ENCODE data around the gene EME1.
"Not testable (repeated sequence)": the region's sequence is repeated elsewhere in the genome, so short reads cannot be mapped to it uniquely, and the experiment has no call there.

Gene EME1

DNA sequence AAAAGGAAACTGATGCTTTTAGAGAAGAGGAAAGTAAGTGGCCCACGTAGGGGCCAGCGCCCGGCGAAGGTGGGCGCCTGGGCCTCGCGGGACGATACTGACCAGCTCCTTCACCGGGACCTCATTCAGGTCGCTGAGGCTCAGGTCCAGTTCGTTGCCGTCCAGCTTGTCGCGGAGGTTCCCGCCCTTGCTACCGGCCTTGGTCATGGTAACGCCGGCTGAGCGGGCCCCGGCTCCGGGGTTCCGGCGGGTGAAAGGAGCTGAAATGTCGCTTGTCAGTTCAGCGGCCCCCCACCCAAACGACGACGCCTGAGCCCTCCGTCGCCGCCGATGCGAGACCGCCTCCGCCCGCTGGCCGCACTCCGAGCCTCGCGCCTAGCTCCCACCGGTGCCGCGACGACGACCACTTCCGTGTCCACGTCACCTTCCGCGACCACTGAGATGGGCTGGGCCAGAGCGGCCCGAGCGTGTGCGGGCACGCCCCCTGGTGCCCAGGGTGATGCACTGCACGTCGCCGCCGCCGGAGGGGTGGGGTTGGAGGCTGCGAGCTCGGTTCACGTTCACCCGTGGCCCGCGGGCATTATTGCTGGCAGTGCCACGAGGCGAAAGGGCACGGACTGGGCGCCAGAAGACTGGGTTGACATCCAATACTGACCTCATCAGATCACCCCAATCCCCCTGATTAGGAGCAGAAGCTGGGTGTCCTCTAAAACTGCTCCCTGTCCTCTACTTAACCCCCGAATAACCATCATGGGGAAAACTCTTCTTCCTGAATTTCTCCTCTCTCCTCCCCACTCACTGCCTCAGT lies 24.3 kb downstream of the EME1 start, which contains the start of gene LRRC59:
TSS of gene LRRC59 (minus strand) at position 413 of the 808 bp plus-strand sequence. CDS start at position 207, 206 bp downstream.
- ATAC-seq (ENCODE audit: insufficient read depth, low read depth) (peak; percentile 95), DNase-seq (peak; percentile 92)
- Histone ChIP-seq H3K27ac (ENCODE audit: low read length) (peak within 1 kb of the TSS; percentile 86), H3K4me3 (ENCODE audit: low read depth in 1 of 2, low read length in 2 of 2) (peak within 1 kb of the TSS; percentile 85 to 96), H3K36me3 (ENCODE audit: insufficient read depth, low read length) (peaks cover 39% of the 10 kb centered on the region), H3K79me2 (ENCODE audit: insufficient read depth, low read length) (peaks cover 49% of the 10 kb centered on the region), H3K9ac (ENCODE audit: low read depth, low read length) (peak within 1 kb of the TSS; percentile 91), H3K9me3 (ENCODE audit: insufficient read depth, low read length, severe bottlenecking) (no peaks in the 10 kb centered on the region), H4K20me1 (ENCODE audit: insufficient read depth, low read length) (peaks cover 33% of the 10 kb centered on the region; the same call in 1 of the 2 replicates), H3K4me2 (ENCODE audit: insufficient read depth, low read length) (peak within 1 kb of the TSS; percentile 87), H3K27me3 (ENCODE audit: insufficient read depth, low read length, poor library complexity) (no peaks in the 10 kb centered on the region), H3K4me1 (ENCODE audit: insufficient read depth, low read length) (peaks cover 32% of the 10 kb centered on the region), H2AFZ (ENCODE audit: low read depth, low read length) (peak within 1 kb of the TSS; percentile 93)
- TF ChIP-seq EZH2 (IDR thresholded peaks at IDR 0.05; ENCODE audit: borderline replicate concordance, low read depth, low read length, severe bottlenecking), result no peak
- TF ChIP-seq, protein P1, sequence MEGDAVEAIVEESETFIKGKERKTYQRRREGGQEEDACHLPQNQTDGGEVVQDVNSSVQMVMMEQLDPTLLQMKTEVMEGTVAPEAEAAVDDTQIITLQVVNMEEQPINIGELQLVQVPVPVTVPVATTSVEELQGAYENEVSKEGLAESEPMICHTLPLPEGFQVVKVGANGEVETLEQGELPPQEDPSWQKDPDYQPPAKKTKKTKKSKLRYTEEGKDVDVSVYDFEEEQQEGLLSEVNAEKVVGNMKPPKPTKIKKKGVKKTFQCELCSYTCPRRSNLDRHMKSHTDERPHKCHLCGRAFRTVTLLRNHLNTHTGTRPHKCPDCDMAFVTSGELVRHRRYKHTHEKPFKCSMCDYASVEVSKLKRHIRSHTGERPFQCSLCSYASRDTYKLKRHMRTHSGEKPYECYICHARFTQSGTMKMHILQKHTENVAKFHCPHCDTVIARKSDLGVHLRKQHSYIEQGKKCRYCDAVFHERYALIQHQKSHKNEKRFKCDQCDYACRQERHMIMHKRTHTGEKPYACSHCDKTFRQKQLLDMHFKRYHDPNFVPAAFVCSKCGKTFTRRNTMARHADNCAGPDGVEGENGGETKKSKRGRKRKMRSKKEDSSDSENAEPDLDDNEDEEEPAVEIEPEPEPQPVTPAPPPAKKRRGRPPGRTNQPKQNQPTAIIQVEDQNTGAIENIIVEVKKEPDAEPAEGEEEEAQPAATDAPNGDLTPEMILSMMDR (IDR thresholded peaks at IDR 0.05; ENCODE audit: borderline replicate concordance, extremely low read depth, low read length, poor library complexity, severe bottlenecking), result peak; percentile 99

DNA sequence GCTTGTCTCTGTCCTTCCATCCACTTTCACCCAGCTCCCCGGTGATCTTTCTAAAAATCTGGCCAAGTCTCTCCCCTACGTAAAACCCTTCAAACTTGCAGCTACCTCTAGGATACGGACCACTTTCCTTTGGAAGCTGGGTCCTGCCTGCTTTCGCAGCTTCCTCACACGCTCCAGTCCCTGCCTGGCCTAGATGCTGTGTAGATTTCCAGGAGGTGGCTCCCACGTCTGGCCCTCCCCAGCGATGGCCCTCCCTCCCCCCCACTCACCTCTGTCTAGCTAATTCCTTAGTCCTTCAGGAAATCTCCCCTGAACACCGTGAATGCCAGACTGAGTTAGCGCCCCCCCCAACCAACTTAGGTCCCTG lies 24.9 kb downstream of the EME1 start:
- no peak for DNase-seq
- H3K27me3 ChIP-seq (ENCODE audit: insufficient read depth, low read length, poor library complexity), result no peaks in the 10 kb centered on the region

DNA sequence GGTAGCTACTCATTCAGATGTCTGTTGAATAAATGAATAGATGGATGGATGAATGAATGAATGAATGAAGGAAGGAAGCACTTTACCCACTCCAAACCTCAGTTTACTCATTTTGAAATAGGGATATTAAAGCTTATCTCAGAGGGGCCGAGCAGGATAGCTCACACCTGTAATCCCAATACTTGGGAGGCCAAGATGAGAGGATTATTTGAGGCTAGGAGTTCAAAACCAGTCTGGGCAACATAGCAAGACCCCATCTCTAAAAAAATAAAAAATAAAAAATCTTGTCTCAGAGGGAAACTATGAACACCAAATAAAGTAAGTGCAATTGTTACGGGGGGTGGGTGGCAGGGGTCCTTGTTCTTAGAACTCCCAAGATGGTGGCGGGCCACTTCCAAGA lies 25.6 kb downstream of the EME1 start:
- Histone ChIP-seq H4K20me1 (ENCODE audit: insufficient read depth, low read length) (peaks cover 28% of the 10 kb centered on the region; the same call in 1 of the 2 replicates), H3K36me3 (ENCODE audit: insufficient read depth, low read length) (peaks cover 26% of the 10 kb centered on the region), H3K4me1 (ENCODE audit: insufficient read depth, low read length) (peaks cover 32% of the 10 kb centered on the region), H3K79me2 (ENCODE audit: insufficient read depth, low read length) (peaks cover 37% of the 10 kb centered on the region)
- not testable (repeated sequence) for H3K27ac ChIP-seq (ENCODE audit: low read length); H3K27me3 ChIP-seq (ENCODE audit: insufficient read depth, low read length, poor library complexity); H3K4me3 ChIP-seq (ENCODE audit: low read depth in 1 of 2, low read length in 2 of 2); H3K4me2 ChIP-seq (ENCODE audit: insufficient read depth, low read length); H2AFZ ChIP-seq (ENCODE audit: low read depth, low read length); DNase-seq; H3K9me3 ChIP-seq (ENCODE audit: insufficient read depth, low read length, severe bottlenecking); ATAC-seq (ENCODE audit: insufficient read depth, low read depth); H3K9ac ChIP-seq (ENCODE audit: low read depth, low read length)

More for the DNA sequence above, 24.9 kb downstream of the EME1 start:
- peaks cover 33% of the 10 kb centered on the region; the same call in 1 of the 2 replicates for H4K20me1 ChIP-seq (ENCODE audit: insufficient read depth, low read length)
- H3K4me3 ChIP-seq (ENCODE audit: low read depth in 1 of 2, low read length in 2 of 2), result peak overlapping the region in 1 of 2 experiments; percentile 96; a peak in 3 of 4 replicates
- H3K79me2 ChIP-seq (ENCODE audit: insufficient read depth, low read length), result peaks cover 44% of the 10 kb centered on the region
- H3K4me2 ChIP-seq (ENCODE audit: insufficient read depth, low read length), result peak overlapping the region; percentile 87
- H3K36me3 ChIP-seq (ENCODE audit: insufficient read depth, low read length), result peaks cover 34% of the 10 kb centered on the region
- TF ChIP-seq EZH2 (IDR thresholded peaks at IDR 0.05; ENCODE audit: borderline replicate concordance, low read depth, low read length, severe bottlenecking), result no peak
- TF ChIP-seq, protein P1 (IDR thresholded peaks at IDR 0.05; ENCODE audit: borderline replicate concordance, extremely low read depth, low read length, poor library complexity, severe bottlenecking), result no peak
- H3K9ac ChIP-seq (ENCODE audit: low read depth, low read length), result peak overlapping the region; percentile 91
- no peaks in the 10 kb centered on the region for H3K9me3 ChIP-seq (ENCODE audit: insufficient read depth, low read length, severe bottlenecking)
- peaks cover 32% of the 10 kb centered on the region for H3K4me1 ChIP-seq (ENCODE audit: insufficient read depth, low read length)
- peak overlapping the region; percentile 50 for H3K27ac ChIP-seq (ENCODE audit: low read length)
- no peak for ATAC-seq (ENCODE audit: insufficient read depth, low read depth)
- H2AFZ ChIP-seq (ENCODE audit: low read depth, low read length), result peak overlapping the region; percentile 93

DNA sequence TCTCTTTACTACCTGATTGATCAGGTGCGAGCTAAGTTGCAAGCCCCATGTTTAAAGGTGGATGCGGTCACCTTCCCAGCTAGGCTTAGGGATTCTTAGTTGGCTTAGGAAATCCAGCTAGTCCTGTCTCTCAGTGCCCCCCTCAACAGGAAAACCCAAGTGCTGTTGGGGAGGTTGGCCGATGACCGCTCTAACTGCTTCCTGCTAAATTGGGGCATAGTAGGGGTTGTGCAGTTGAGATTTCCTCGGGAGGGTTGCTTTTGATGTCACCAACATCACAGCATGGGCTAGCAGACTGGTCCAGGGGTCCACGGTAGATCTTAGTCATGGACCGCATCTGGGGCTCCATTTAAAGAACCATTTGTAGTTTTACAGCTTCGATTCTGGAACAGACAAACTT lies 26.6 kb downstream of the EME1 start:
- H3K79me2 ChIP-seq (ENCODE audit: insufficient read depth, low read length), result peaks cover 29% of the 10 kb centered on the region
- H4K20me1 ChIP-seq (ENCODE audit: insufficient read depth, low read length), result peaks cover 22% of the 10 kb centered on the region; the same call in 1 of the 2 replicates
- not testable (repeated sequence) for H3K27me3 ChIP-seq (ENCODE audit: insufficient read depth, low read length, poor library complexity); H3K4me3 ChIP-seq (ENCODE audit: low read depth in 1 of 2, low read length in 2 of 2); ATAC-seq (ENCODE audit: insufficient read depth, low read depth); H3K9ac ChIP-seq (ENCODE audit: low read depth, low read length); H3K4me2 ChIP-seq (ENCODE audit: insufficient read depth, low read length); H3K9me3 ChIP-seq (ENCODE audit: insufficient read depth, low read length, severe bottlenecking); DNase-seq; H3K27ac ChIP-seq (ENCODE audit: low read length); H2AFZ ChIP-seq (ENCODE audit: low read depth, low read length)
- peaks cover 28% of the 10 kb centered on the region for H3K4me1 ChIP-seq (ENCODE audit: insufficient read depth, low read length)
- peaks cover 17% of the 10 kb centered on the region for H3K36me3 ChIP-seq (ENCODE audit: insufficient read depth, low read length)

DNA sequence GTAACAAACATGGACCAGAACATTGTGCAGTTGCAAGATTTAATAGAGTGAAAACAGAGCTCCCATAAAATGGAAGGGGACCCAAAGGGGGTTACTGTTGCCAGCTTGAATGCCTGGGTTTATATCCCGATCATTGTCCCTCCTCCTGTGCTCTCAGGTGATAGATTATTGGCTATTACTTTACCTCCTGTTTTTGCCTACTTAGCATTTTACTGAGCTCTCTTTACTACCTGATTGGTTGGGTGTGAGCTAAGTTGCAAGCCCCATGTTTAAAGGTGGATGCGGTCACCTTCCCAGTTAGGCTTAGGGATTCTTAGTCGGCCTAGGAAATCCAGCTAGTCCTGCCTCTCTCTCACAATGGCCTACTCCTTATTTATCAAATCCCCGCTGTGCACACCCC lies 32.3 kb downstream of the EME1 start:
- DNase-seq; H3K9ac ChIP-seq (ENCODE audit: low read depth, low read length); H3K36me3 ChIP-seq (ENCODE audit: insufficient read depth, low read length); H4K20me1 ChIP-seq (ENCODE audit: insufficient read depth, low read length); H3K4me2 ChIP-seq (ENCODE audit: insufficient read depth, low read length); H3K9me3 ChIP-seq (ENCODE audit: insufficient read depth, low read length, severe bottlenecking); H3K27ac ChIP-seq (ENCODE audit: low read length); H2AFZ ChIP-seq (ENCODE audit: low read depth, low read length); H3K27me3 ChIP-seq (ENCODE audit: insufficient read depth, low read length, poor library complexity); ATAC-seq (ENCODE audit: insufficient read depth, low read depth); H3K4me3 ChIP-seq (ENCODE audit: low read depth in 1 of 2, low read length in 2 of 2); H3K79me2 ChIP-seq (ENCODE audit: insufficient read depth, low read length); H3K4me1 ChIP-seq (ENCODE audit: insufficient read depth, low read length): not testable (repeated sequence)

All from DND-41 (cell line).